Measurements from ENCODE around the gene RAPGEF2. TPM values are rescaled to one million over a fixed set of nuclear protein-coding genes. Genes with fewer than 3 reads are reported as not detected.
"Not testable (repeated sequence)": the region's sequence is repeated elsewhere in the genome, so short reads cannot be mapped to it uniquely, and the experiment has no call there.

Gene RAPGEF2
- total RNA-seq, 1 donor from 2014 or later: 56.4 TPM

- no peak for DNase-seq (ENCODE audit: low spot score)
These were observed 264.3 kb downstream of the RAPGEF2 start for GRCh38 chr4:159366966-159367780.

- DNase-seq (ENCODE audit: low spot score): no peak
These were observed 264.9 kb downstream of the RAPGEF2 start for GRCh38 chr4:159367781-159368080.

- DNase-seq (ENCODE audit: low spot score): no peak
These were observed 265.4 kb downstream of the RAPGEF2 start for GRCh38 chr4:159368320-159368719.

- DNase-seq (ENCODE audit: low spot score): no peak
These were observed 266.4 kb downstream of the RAPGEF2 start for GRCh38 chr4:159369256-159369655.

GRCh38 chr4:159370286-159370685 is 267.4 kb downstream of the RAPGEF2 start:
- DNase-seq (ENCODE audit: low spot score): no peak

- DNase-seq (ENCODE audit: low spot score): no peak
These were observed 272.1 kb downstream of the RAPGEF2 start for GRCh38 chr4:159374749-159375530.

- no peak for DNase-seq (ENCODE audit: low spot score)
These were observed 273.4 kb downstream of the RAPGEF2 start for GRCh38 chr4:159376289-159376688.

GRCh38 chr4:159378056-159378616 is 275.3 kb downstream of the RAPGEF2 start:
- DNase-seq (ENCODE audit: low spot score): no peak

- DNase-seq (ENCODE audit: low spot score): not testable (repeated sequence)
These were observed 276.2 kb downstream of the RAPGEF2 start for GRCh38 chr4:159379064-159379463.

GRCh38 chr4:159379836-159380235 is 277.0 kb downstream of the RAPGEF2 start:
- no peak for DNase-seq (ENCODE audit: low spot score)

- no peak for DNase-seq (ENCODE audit: low spot score)
These were observed 280.1 kb downstream of the RAPGEF2 start for GRCh38 chr4:159382856-159383561.

- no peak for DNase-seq (ENCODE audit: low spot score)
These were observed 280.7 kb downstream of the RAPGEF2 start for GRCh38 chr4:159383562-159383931.

- DNase-seq (ENCODE audit: low spot score): no peak
These were observed 281.1 kb downstream of the RAPGEF2 start for GRCh38 chr4:159384017-159384416.

GRCh38 chr4:159384632-159385031 is 281.8 kb downstream of the RAPGEF2 start:
- DNase-seq (ENCODE audit: low spot score): no peak

GRCh38 chr4:159386620-159387019 is 283.7 kb downstream of the RAPGEF2 start:
- DNase-seq (ENCODE audit: low spot score): no peak

- no peak for DNase-seq (ENCODE audit: low spot score)
These were observed 286.9 kb downstream of the RAPGEF2 start for GRCh38 chr4:159389756-159390155.

GRCh38 chr4:159390648-159391047 is 287.8 kb downstream of the RAPGEF2 start:
- DNase-seq (ENCODE audit: low spot score): peak; percentile 64

- DNase-seq (ENCODE audit: low spot score): no peak
These were observed 292.8 kb downstream of the RAPGEF2 start for GRCh38 chr4:159395693-159396092.

GRCh38 chr4:159396151-159396550 is 293.3 kb downstream of the RAPGEF2 start:
- DNase-seq (ENCODE audit: low spot score): no peak

GRCh38 chr4:159398236-159398638 is 295.4 kb downstream of the RAPGEF2 start:
- DNase-seq (ENCODE audit: low spot score): no peak

- DNase-seq (ENCODE audit: low spot score): no peak
These were observed 297.8 kb downstream of the RAPGEF2 start for GRCh38 chr4:159400558-159401225.

Data from ureter (tissue), 1 donor.